Endodermal cell (in vitro differentiated cells): ENCODE data around the gene NUCB1. TPM values are rescaled to one million over a fixed set of nuclear protein-coding genes. Genes with fewer than 3 reads are reported as not detected.

Experiments
- DNase-seq: peaks from one replicate; pipeline ENCODE4 v3.0.0-alpha.2; 2017
- H3K27ac ChIP-seq: 2 replicates; pipeline ENCODE4 v1.5.1; 2013; ENCODE audit warnings: mild to moderate bottlenecking, low read depth, low read length, moderate library complexity
- H3K27me3 ChIP-seq: 2 replicates; pipeline ENCODE4 v1.6.1; 2013; ENCODE audit warnings: mild to moderate bottlenecking, low read length, moderate library complexity; ENCODE audit not compliant: insufficient read depth, control insufficient read depth, poor library complexity, severe bottlenecking
- H3K36me3 ChIP-seq: 2 replicates; pipeline ENCODE4 v1.7.0; 2013; ENCODE audit warnings: mild to moderate bottlenecking, low read length, moderate library complexity; ENCODE audit not compliant: control insufficient read depth, insufficient read depth
- H3K4me1 ChIP-seq: one replicate; pipeline ENCODE4 v1.7.0; 2013; ENCODE audit warnings: low read length; ENCODE audit not compliant: control insufficient read depth, insufficient read depth
- H3K4me3 ChIP-seq: 2 replicates; pipeline ENCODE4 v1.5.1; 2013; ENCODE audit warnings: mild to moderate bottlenecking, low read length, moderate library complexity
- H3K9ac ChIP-seq: 2 replicates; pipeline ENCODE4 v1.6.1; 2013; ENCODE audit warnings: mild to moderate bottlenecking, low read length, moderate library complexity; ENCODE audit not compliant: poor library complexity, severe bottlenecking; ENCODE audit errors: extremely low read depth
- H3K9me3 ChIP-seq: 2 replicates; pipeline ENCODE4 v1.6.1; 2013; ENCODE audit warnings: mild to moderate bottlenecking, low read length, moderate library complexity; ENCODE audit not compliant: control insufficient read depth
- H3K27ac Mint-ChIP-seq: 2 replicates; pipeline ENCODE4 v1.8.0; 2020; ENCODE audit warnings: mixed read lengths
- H3K27me3 Mint-ChIP-seq: 2 replicates; pipeline ENCODE4 v1.8.0; 2021; ENCODE audit warnings: mild to moderate bottlenecking, mixed read lengths; ENCODE audit not compliant: insufficient read depth
- H3K36me3 Mint-ChIP-seq: 2 replicates; pipeline ENCODE4 v1.8.0; 2020; ENCODE audit warnings: low read depth, mixed read lengths
- H3K4me1 Mint-ChIP-seq: 2 replicates; pipeline ENCODE4 v1.8.0; 2020; ENCODE audit warnings: mixed read lengths
- H3K4me3 Mint-ChIP-seq: 2 replicates; pipeline ENCODE4 v1.8.0; 2020; ENCODE audit warnings: mild to moderate bottlenecking, moderate library complexity, mixed read lengths
- H3K9me3 Mint-ChIP-seq: 2 replicates; pipeline ENCODE4 v1.8.0; 2020; ENCODE audit warnings: mild to moderate bottlenecking, mixed read lengths
- WGBS, 2 experiments: methylation state at CpG; one replicate each; pipeline versions ENCODE4 v1.1.5 to v1.1.7; 2013; ENCODE audit warnings: missing lambda C conversion rate in 2 of 2, mixed read lengths in 1 of 2; ENCODE audit not compliant: insufficient coverage in 1 of 2, insufficient read length in 1 of 2; 5-methylcytosine and 5-hydroxymethylcytosine counted together
- total RNA-seq, 2 donors: library from RNA; stranded (reverse); fragmentation: NEBNext Ultra II Directional in 1 of 2; extraction: Animal tissue kit (Norgen Biotek cat#: 25700) in 1 of 2; gene quantifications; 2 replicates in 1 of 2; 3 replicates in 1 of 2; pipeline ENCODE4 v1.2.1, GENCODE V29; 2021
- TF ChIP-seq, protein P1 (sequence below): fragments of 200-600 bp; sonication (generic); conservative IDR thresholded peaks from 2 replicates; pipeline ENCODE4 v1.5.0; 2021; ENCODE audit warnings: antibody characterized with exemption, mild to moderate bottlenecking

NUCB1 gene
- total RNA-seq, 2 donors from 2014 or later: 177 to 222 TPM

GRCh38 chr19:48920949-48921348, 20.8 kb downstream of the NUCB1 start:
- Mint-ChIP-seq H3K36me3 (peaks cover 42% of the 10 kb centered on the region), H3K27ac (no peak overlapping the region), H3K4me3 (no peak overlapping the region), H3K9me3 (no peaks in the 10 kb centered on the region), H3K4me1 (no peaks in the 10 kb centered on the region), H3K27me3 (no peaks in the 10 kb centered on the region)
- no peak for DNase-seq
- Histone ChIP-seq H3K4me3 (no peak overlapping the region), H3K9me3 (no peaks in the 10 kb centered on the region), H3K27me3 (no peaks in the 10 kb centered on the region), H3K36me3 (peaks cover 18% of the 10 kb centered on the region), H3K27ac (no peak overlapping the region), H3K4me1 (no peaks in the 10 kb centered on the region), H3K9ac (no peak overlapping the region)
- TF ChIP-seq, protein P1, sequence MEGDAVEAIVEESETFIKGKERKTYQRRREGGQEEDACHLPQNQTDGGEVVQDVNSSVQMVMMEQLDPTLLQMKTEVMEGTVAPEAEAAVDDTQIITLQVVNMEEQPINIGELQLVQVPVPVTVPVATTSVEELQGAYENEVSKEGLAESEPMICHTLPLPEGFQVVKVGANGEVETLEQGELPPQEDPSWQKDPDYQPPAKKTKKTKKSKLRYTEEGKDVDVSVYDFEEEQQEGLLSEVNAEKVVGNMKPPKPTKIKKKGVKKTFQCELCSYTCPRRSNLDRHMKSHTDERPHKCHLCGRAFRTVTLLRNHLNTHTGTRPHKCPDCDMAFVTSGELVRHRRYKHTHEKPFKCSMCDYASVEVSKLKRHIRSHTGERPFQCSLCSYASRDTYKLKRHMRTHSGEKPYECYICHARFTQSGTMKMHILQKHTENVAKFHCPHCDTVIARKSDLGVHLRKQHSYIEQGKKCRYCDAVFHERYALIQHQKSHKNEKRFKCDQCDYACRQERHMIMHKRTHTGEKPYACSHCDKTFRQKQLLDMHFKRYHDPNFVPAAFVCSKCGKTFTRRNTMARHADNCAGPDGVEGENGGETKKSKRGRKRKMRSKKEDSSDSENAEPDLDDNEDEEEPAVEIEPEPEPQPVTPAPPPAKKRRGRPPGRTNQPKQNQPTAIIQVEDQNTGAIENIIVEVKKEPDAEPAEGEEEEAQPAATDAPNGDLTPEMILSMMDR: no peak
- 85 to 87% methylated on average over 9 to 10 of the region's 10 CpGs for WGBS, 2 experiments

GRCh38 chr19:48921721-48922500, 21.8 kb downstream of the NUCB1 start:
- Histone ChIP-seq H3K4me3 (no peak overlapping the region), H3K27ac (no peak overlapping the region), H3K9me3 (no peaks in the 10 kb centered on the region), H3K4me1 (no peaks in the 10 kb centered on the region), H3K9ac (no peak overlapping the region), H3K36me3 (peaks cover 16% of the 10 kb centered on the region), H3K27me3 (no peaks in the 10 kb centered on the region)
- TF ChIP-seq, protein P1: no peak
- no peak for DNase-seq
- peaks cover 3% of the 10 kb centered on the region for H3K27me3 Mint-ChIP-seq
- 93 to 96% methylated on average over 7 to 11 of the region's 12 CpGs for WGBS, 2 experiments
- peaks cover 38% of the 10 kb centered on the region for H3K36me3 Mint-ChIP-seq
- H3K4me3 Mint-ChIP-seq: no peak overlapping the region
- H3K9me3 Mint-ChIP-seq: no peaks in the 10 kb centered on the region
- no peaks in the 10 kb centered on the region for H3K4me1 Mint-ChIP-seq
- H3K27ac Mint-ChIP-seq: no peak overlapping the region

GRCh38 chr19:48922548-48923490, 22.7 kb downstream of the NUCB1 start:
- 90 to 93% methylated on average over 10 to 18 of the region's 18 CpGs for WGBS, 2 experiments
- H3K4me3 Mint-ChIP-seq: no peak overlapping the region
- peaks cover 16% of the 10 kb centered on the region for H3K36me3 ChIP-seq
- no peak overlapping the region for H3K4me3 ChIP-seq
- H3K27ac ChIP-seq: no peak overlapping the region
- H3K4me1 Mint-ChIP-seq: no peaks in the 10 kb centered on the region
- peaks cover 4% of the 10 kb centered on the region for H3K27me3 Mint-ChIP-seq
- DNase-seq: no peak
- H3K9ac ChIP-seq: no peak overlapping the region
- no peaks in the 10 kb centered on the region for H3K9me3 ChIP-seq
- peaks cover 36% of the 10 kb centered on the region for H3K36me3 Mint-ChIP-seq
- TF ChIP-seq, protein P1: no peak
- peak overlapping the region; percentile 64 for H3K27ac Mint-ChIP-seq
- H3K27me3 ChIP-seq: no peaks in the 10 kb centered on the region
- no peaks in the 10 kb centered on the region for H3K9me3 Mint-ChIP-seq
- H3K4me1 ChIP-seq: no peaks in the 10 kb centered on the region
